ENCODE results near the gene NEO1.
"Not testable (repeated sequence)": the region's sequence is repeated elsewhere in the genome, so short reads cannot be mapped to it uniquely, and the experiment has no call there.

Gene NEO1

GRCh38 chr15:73146419-73146818, 94.2 kb downstream of the NEO1 start:
- H3K9me3 ChIP-seq = no peaks in the 10 kb centered on the region
- H3K4me3 ChIP-seq = no peak overlapping the region
- H3K27me3 ChIP-seq (ENCODE audit: low read depth) = no peaks in the 10 kb centered on the region
- H3K36me3 ChIP-seq (replicated peaks) = no peaks in the 10 kb centered on the region
- DNase-seq (ENCODE audit: low spot score in 2 of 2) = peak in 1 of 2 experiments; percentile 62
- in situ Hi-C loops (cut with MboI; ENCODE audit: low sequenced_read_pairs) = no loop called here
- peaks cover 14% of the 10 kb centered on the region for H3K4me1 ChIP-seq

GRCh38 chr15:73150831-73151230, 98.6 kb downstream of the NEO1 start:
- Histone ChIP-seq H3K4me1 (peaks cover 13% of the 10 kb centered on the region), H3K27me3 (ENCODE audit: low read depth) (no peaks in the 10 kb centered on the region), H3K36me3 (replicated peaks) (no peaks in the 10 kb centered on the region), H3K4me3 (no peak overlapping the region), H3K9me3 (peaks cover 6% of the 10 kb centered on the region; the same call in 1 of the 2 replicates)
- in situ Hi-C loops (cut with MboI; ENCODE audit: low sequenced_read_pairs) = no loop called here
- DNase-seq (ENCODE audit: low spot score in 2 of 2) = no peak

GRCh38 chr15:73153024-73153423, 100.8 kb downstream of the NEO1 start:
- in situ Hi-C loops (cut with MboI; ENCODE audit: low sequenced_read_pairs) = no loop called here
- Histone ChIP-seq H3K4me3 (no peak overlapping the region), H3K4me1 (no peaks in the 10 kb centered on the region), H3K9me3 (peaks cover 11% of the 10 kb centered on the region; the same call in 1 of the 2 replicates), H3K36me3 (replicated peaks) (no peaks in the 10 kb centered on the region), H3K27me3 (ENCODE audit: low read depth) (no peaks in the 10 kb centered on the region)
- DNase-seq (ENCODE audit: low spot score in 2 of 2) = no peak

- in situ Hi-C loops (cut with MboI; ENCODE audit: low sequenced_read_pairs) = no loop called here
- H3K36me3 ChIP-seq (replicated peaks) = no peaks in the 10 kb centered on the region
- no peak overlapping the region for H3K4me3 ChIP-seq
- peaks cover 11% of the 10 kb centered on the region; the same call in 1 of the 2 replicates for H3K9me3 ChIP-seq
- DNase-seq (ENCODE audit: low spot score in 2 of 2) = no peak
- no peaks in the 10 kb centered on the region for H3K4me1 ChIP-seq
- no peaks in the 10 kb centered on the region for H3K27me3 ChIP-seq (ENCODE audit: low read depth)
These were observed 101.2 kb downstream of the NEO1 start for GRCh38 chr15:73153447-73153846.

- Histone ChIP-seq H3K4me1 (no peaks in the 10 kb centered on the region), H3K36me3 (replicated peaks) (no peaks in the 10 kb centered on the region), H3K4me3 (no peak overlapping the region), H3K9me3 (peaks cover 11% of the 10 kb centered on the region; the same call in 1 of the 2 replicates), H3K27me3 (ENCODE audit: low read depth) (no peaks in the 10 kb centered on the region)
- in situ Hi-C loops (cut with MboI; ENCODE audit: low sequenced_read_pairs) = no loop called here
- no peak for DNase-seq (ENCODE audit: low spot score in 2 of 2)
These were observed 104.3 kb downstream of the NEO1 start for GRCh38 chr15:73156431-73157191.

GRCh38 chr15:73161546-73161945, 109.3 kb downstream of the NEO1 start:
- no peak for DNase-seq (ENCODE audit: low spot score in 2 of 2)
- no peak overlapping the region for H3K4me3 ChIP-seq
- H3K27me3 ChIP-seq (ENCODE audit: low read depth) = no peaks in the 10 kb centered on the region
- H3K9me3 ChIP-seq = peaks cover 10% of the 10 kb centered on the region
- no peaks in the 10 kb centered on the region for H3K4me1 ChIP-seq
- no peaks in the 10 kb centered on the region for H3K36me3 ChIP-seq (replicated peaks)
- in situ Hi-C loops (cut with MboI; ENCODE audit: low sequenced_read_pairs) = no loop called here

- in situ Hi-C loops (cut with MboI; ENCODE audit: low sequenced_read_pairs) = no loop called here
- no peak for DNase-seq (ENCODE audit: low spot score in 2 of 2)
These were observed 113.2 kb downstream of the NEO1 start for GRCh38 chr15:73165435-73165834.

GRCh38 chr15:73165844-73166243, 113.6 kb downstream of the NEO1 start:
- Histone ChIP-seq H3K9me3 (peaks cover 10% of the 10 kb centered on the region), H3K27me3 (ENCODE audit: low read depth) (no peaks in the 10 kb centered on the region), H3K4me3 (no peak overlapping the region), H3K4me1 (peaks cover 15% of the 10 kb centered on the region), H3K36me3 (replicated peaks) (no peaks in the 10 kb centered on the region)
- DNase-seq (ENCODE audit: low spot score in 2 of 2) = peak in 1 of 2 experiments; percentile 14
- in situ Hi-C loops (cut with MboI; ENCODE audit: low sequenced_read_pairs) = no loop called here

More at GRCh38 chr15:73165435-73165834, 113.2 kb downstream of the NEO1 start:
- Histone ChIP-seq H3K4me1 (peaks cover 15% of the 10 kb centered on the region), H3K9me3 (peaks cover 10% of the 10 kb centered on the region), H3K4me3 (no peak overlapping the region), H3K36me3 (replicated peaks) (no peaks in the 10 kb centered on the region), H3K27me3 (ENCODE audit: low read depth) (no peaks in the 10 kb centered on the region)

- H3K4me3 ChIP-seq; DNase-seq (ENCODE audit: low spot score in 2 of 2); H3K36me3 ChIP-seq (replicated peaks); in situ Hi-C loops (cut with MboI; ENCODE audit: low sequenced_read_pairs); H3K27me3 ChIP-seq (ENCODE audit: low read depth): not testable (repeated sequence)
- Histone ChIP-seq H3K9me3 (peaks cover 10% of the 10 kb centered on the region), H3K4me1 (peaks cover 15% of the 10 kb centered on the region)
These were observed 114.4 kb downstream of the NEO1 start for GRCh38 chr15:73166711-73167110.

GRCh38 chr15:73168487-73168886, 116.2 kb downstream of the NEO1 start:
- Histone ChIP-seq H3K4me1 (peaks cover 15% of the 10 kb centered on the region), H3K4me3 (no peak overlapping the region), H3K36me3 (replicated peaks) (no peaks in the 10 kb centered on the region), H3K9me3 (peaks cover 10% of the 10 kb centered on the region), H3K27me3 (ENCODE audit: low read depth) (no peaks in the 10 kb centered on the region)
- DNase-seq (ENCODE audit: low spot score in 2 of 2) = no peak
- in situ Hi-C loops (cut with MboI; ENCODE audit: low sequenced_read_pairs) = no loop called here

GRCh38 chr15:73171711-73172110, 119.4 kb downstream of the NEO1 start:
- in situ Hi-C loops (cut with MboI; ENCODE audit: low sequenced_read_pairs) = no loop called here
- Histone ChIP-seq H3K9me3 (no peaks in the 10 kb centered on the region), H3K4me1 (peaks cover 15% of the 10 kb centered on the region), H3K36me3 (replicated peaks) (no peaks in the 10 kb centered on the region), H3K4me3 (no peak overlapping the region), H3K27me3 (ENCODE audit: low read depth) (no peaks in the 10 kb centered on the region)
- no peak for DNase-seq (ENCODE audit: low spot score in 2 of 2)

- in situ Hi-C loops (cut with MboI; ENCODE audit: low sequenced_read_pairs) = no loop called here
- Histone ChIP-seq H3K4me3 (no peak overlapping the region), H3K27me3 (ENCODE audit: low read depth) (no peaks in the 10 kb centered on the region), H3K9me3 (no peaks in the 10 kb centered on the region), H3K4me1 (peaks cover 15% of the 10 kb centered on the region), H3K36me3 (replicated peaks) (no peaks in the 10 kb centered on the region)
- DNase-seq (ENCODE audit: low spot score in 2 of 2) = no peak
These were observed 120.2 kb downstream of the NEO1 start for GRCh38 chr15:73172508-73172907.

GRCh38 chr15:73174171-73174570, 121.9 kb downstream of the NEO1 start:
- Histone ChIP-seq H3K4me3 (no peak overlapping the region), H3K4me1 (peaks cover 8% of the 10 kb centered on the region), H3K27me3 (ENCODE audit: low read depth) (no peaks in the 10 kb centered on the region), H3K36me3 (replicated peaks) (no peaks in the 10 kb centered on the region), H3K9me3 (no peaks in the 10 kb centered on the region)
- DNase-seq (ENCODE audit: low spot score in 2 of 2) = no peak
- in situ Hi-C loops (cut with MboI; ENCODE audit: low sequenced_read_pairs) = no loop called here

- in situ Hi-C loops (cut with MboI; ENCODE audit: low sequenced_read_pairs) = no loop called here
- no peak for DNase-seq (ENCODE audit: low spot score in 2 of 2)
- Histone ChIP-seq H3K4me3 (no peak overlapping the region), H3K9me3 (no peaks in the 10 kb centered on the region), H3K36me3 (replicated peaks) (no peaks in the 10 kb centered on the region), H3K27me3 (ENCODE audit: low read depth) (no peaks in the 10 kb centered on the region), H3K4me1 (no peaks in the 10 kb centered on the region)
These were observed 123.1 kb downstream of the NEO1 start for GRCh38 chr15:73175382-73175781.

All from HAP-1 (cell line).